ENCODE results near the gene PLXNA2.

DNA sequence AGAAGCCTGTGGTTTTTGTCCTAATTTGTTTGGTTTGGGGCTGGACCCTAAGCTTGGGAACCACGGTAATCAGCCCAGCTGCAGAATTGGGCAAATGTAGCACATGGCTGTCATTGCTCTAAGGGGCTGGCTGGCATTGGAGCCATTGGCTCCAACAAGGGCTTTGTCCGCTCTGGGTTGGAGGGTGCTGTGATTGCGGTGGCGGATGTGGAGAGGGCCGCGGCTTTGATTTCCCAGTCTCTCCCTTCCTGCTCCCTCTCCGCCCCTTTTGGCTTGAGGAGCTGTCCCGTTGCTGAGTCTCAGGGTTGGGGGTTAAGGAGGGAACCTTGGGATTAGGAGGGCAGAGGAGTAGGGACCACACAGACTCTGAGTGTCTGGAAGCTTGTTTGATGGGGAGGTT, 241.5 kb downstream of the PLXNA2 start:
- TF ChIP-seq EZH2 (IDR thresholded peaks at IDR 0.05; ENCODE audit: insufficient read depth, poor library complexity, severe bottlenecking) (no peak), EZH2phosphoT487 (IDR thresholded peaks at IDR 0.05; ENCODE audit: insufficient read depth, low read depth) (no peak)
